Activated CD4-positive, alpha-beta T cell treated with anti-CD3 and anti-CD28 coated beads, Interleukin-2, amount 10 ng/mL, durations not matched to agents 24 days and 14 days (primary cell): ENCODE results near the gene ATG101. TPM values are rescaled to one million over a fixed set of nuclear protein-coding genes. Genes with fewer than 3 reads are reported as not detected.

Experiments used
- DNase-seq: peaks from one replicate; pipeline ENCODE4 v3.0.0; 2022
- H3K27ac Mint-ChIP-seq: one replicate; pipeline ENCODE4 v1.8.0; 2022; ENCODE audit warnings: mild to moderate bottlenecking, mixed read lengths
- H3K27me3 Mint-ChIP-seq: one replicate; pipeline ENCODE4 v1.8.0; 2022; ENCODE audit warnings: mixed read lengths
- H3K36me3 Mint-ChIP-seq: one replicate; pipeline ENCODE4 v1.8.0; 2022; ENCODE audit warnings: low read depth, mild to moderate bottlenecking, mixed read lengths
- H3K4me1 Mint-ChIP-seq: one replicate; pipeline ENCODE4 v1.8.0; 2021; ENCODE audit warnings: mixed read lengths
- H3K4me3 Mint-ChIP-seq: one replicate; pipeline ENCODE4 v1.8.0; 2022; ENCODE audit warnings: mild to moderate bottlenecking, moderate library complexity, mixed read lengths
- H3K9me3 Mint-ChIP-seq: one replicate; pipeline ENCODE4 v1.8.0; 2021; ENCODE audit warnings: mixed read lengths
- intact Hi-C: fragments of 100-400 bp; cut with micrococcal nuclease; formaldehyde crosslinking; loops from one replicate; pipeline ENCODE4 v1.15.1; 2023
- total RNA-seq: library from RNA; stranded (reverse); gene quantifications from 2 replicates; pipeline ENCODE4 v1.2.3, GENCODE V29; 2022

ATG101 gene
- total RNA-seq, 1 donor from 2014 or later, result 51.2 TPM

GRCh38 chr12:52057638-52058576, 11.9 kb upstream of the ATG101 start:
- Mint-ChIP-seq H3K4me3 (no peak overlapping the region), H3K4me1 (peaks cover 9% of the 10 kb centered on the region), H3K27ac (no peak overlapping the region), H3K27me3 (no peaks in the 10 kb centered on the region), H3K36me3 (peaks cover 44% of the 10 kb centered on the region), H3K9me3 (no peaks in the 10 kb centered on the region)
- no peak for DNase-seq
- intact Hi-C loops, result no loop called here

GRCh38 chr12:52058631-52059361, 11.0 kb upstream of the ATG101 start:
- no peaks in the 10 kb centered on the region for H3K9me3 Mint-ChIP-seq
- no peak overlapping the region for H3K4me3 Mint-ChIP-seq
- intact Hi-C loops, result no loop called here
- peaks cover 3% of the 10 kb centered on the region for H3K4me1 Mint-ChIP-seq
- H3K27me3 Mint-ChIP-seq, result no peaks in the 10 kb centered on the region
- DNase-seq, result no peak
- no peak overlapping the region for H3K27ac Mint-ChIP-seq
- peaks cover 41% of the 10 kb centered on the region for H3K36me3 Mint-ChIP-seq

GRCh38 chr12:52059582-52060497, 9.9 kb upstream of the ATG101 start:
- DNase-seq, result no peak
- Mint-ChIP-seq H3K36me3 (peaks cover 35% of the 10 kb centered on the region), H3K27me3 (no peaks in the 10 kb centered on the region), H3K4me1 (no peaks in the 10 kb centered on the region), H3K4me3 (no peak overlapping the region), H3K27ac (no peak overlapping the region), H3K9me3 (no peaks in the 10 kb centered on the region)
- intact Hi-C loops, result no loop called here

- Mint-ChIP-seq H3K36me3 (peaks cover 33% of the 10 kb centered on the region), H3K4me3 (no peak overlapping the region), H3K9me3 (no peaks in the 10 kb centered on the region), H3K27me3 (no peaks in the 10 kb centered on the region), H3K27ac (peak overlapping the region; percentile 20), H3K4me1 (no peaks in the 10 kb centered on the region)
- intact Hi-C loops, result no loop called here
- no peak for DNase-seq
Observed at GRCh38 chr12:52060498-52061177, 9.1 kb upstream of the ATG101 start.

- DNase-seq, result no peak
- Mint-ChIP-seq H3K27me3 (no peaks in the 10 kb centered on the region), H3K27ac (no peak overlapping the region), H3K4me1 (peaks cover 2% of the 10 kb centered on the region), H3K9me3 (no peaks in the 10 kb centered on the region), H3K36me3 (peaks cover 26% of the 10 kb centered on the region), H3K4me3 (no peak overlapping the region)
- intact Hi-C loops, result no loop called here
Observed at GRCh38 chr12:52061470-52062166, 8.2 kb upstream of the ATG101 start.

- H3K36me3 Mint-ChIP-seq, result peaks cover 19% of the 10 kb centered on the region
- no peak for DNase-seq
- H3K27ac Mint-ChIP-seq, result no peak overlapping the region
- no peaks in the 10 kb centered on the region for H3K9me3 Mint-ChIP-seq
- no peaks in the 10 kb centered on the region for H3K27me3 Mint-ChIP-seq
- H3K4me1 Mint-ChIP-seq, result peaks cover 6% of the 10 kb centered on the region
- H3K4me3 Mint-ChIP-seq, result no peak overlapping the region
- intact Hi-C loops, result no loop called here
Observed at GRCh38 chr12:52062167-52063081, 7.4 kb upstream of the ATG101 start.

- Mint-ChIP-seq H3K9me3 (no peaks in the 10 kb centered on the region), H3K27ac (no peak overlapping the region)
- intact Hi-C loops, result no loop called here
Observed at GRCh38 chr12:52063082-52063924, 6.5 kb upstream of the ATG101 start.

GRCh38 chr12:52063981-52064649, 5.7 kb upstream of the ATG101 start:
- no peak overlapping the region for H3K27ac Mint-ChIP-seq
- no peaks in the 10 kb centered on the region for H3K9me3 Mint-ChIP-seq
- no peaks in the 10 kb centered on the region for H3K27me3 Mint-ChIP-seq
- intact Hi-C loops, result no loop called here
- H3K36me3 Mint-ChIP-seq, result peaks cover 8% of the 10 kb centered on the region
- DNase-seq, result no peak
- H3K4me3 Mint-ChIP-seq, result no peak overlapping the region
- H3K4me1 Mint-ChIP-seq, result peaks cover 9% of the 10 kb centered on the region

More at GRCh38 chr12:52063082-52063924, 6.5 kb upstream of the ATG101 start:
- Mint-ChIP-seq H3K36me3 (peaks cover 12% of the 10 kb centered on the region), H3K27me3 (no peaks in the 10 kb centered on the region), H3K4me3 (no peak overlapping the region), H3K4me1 (peaks cover 6% of the 10 kb centered on the region)
- DNase-seq, result no peak

- no peak overlapping the region for H3K4me3 Mint-ChIP-seq
- no peaks in the 10 kb centered on the region for H3K9me3 Mint-ChIP-seq
- peak overlapping the region; percentile 50 for H3K27ac Mint-ChIP-seq
- peaks cover 27% of the 10 kb centered on the region for H3K4me1 Mint-ChIP-seq
- intact Hi-C loops, result no loop called here
- H3K36me3 Mint-ChIP-seq, result peaks cover 2% of the 10 kb centered on the region
- no peaks in the 10 kb centered on the region for H3K27me3 Mint-ChIP-seq
- DNase-seq, result no peak
Observed at GRCh38 chr12:52066346-52067080, 3.3 kb upstream of the ATG101 start.

- no peak for DNase-seq
- Mint-ChIP-seq H3K36me3 (peaks cover 5% of the 10 kb centered on the region), H3K27ac (no peak overlapping the region), H3K9me3 (no peaks in the 10 kb centered on the region), H3K4me3 (no peak overlapping the region), H3K4me1 (peaks cover 29% of the 10 kb centered on the region), H3K27me3 (no peaks in the 10 kb centered on the region)
- intact Hi-C loops, result no loop called here
Observed at GRCh38 chr12:52067081-52067374, 2.8 kb upstream of the ATG101 start.
